Endothelial cell of umbilical vein (primary cell): ENCODE measurements around the gene TBC1D24.

Source experiments
- MAX ChIP-seq: IDR thresholded peaks from 2 replicates; pipeline ENCODE4 v1.6.1; 2011; ENCODE audit not compliant: insufficient read depth, insufficient read length
- POLR2A ChIP-seq: IDR thresholded peaks from 2 replicates; pipeline ENCODE4 v1.6.1; 2012; ENCODE audit warnings: low read depth, mild to moderate bottlenecking, control low read depth, low read length
- POLR2AphosphoS5 ChIP-seq: IDR thresholded peaks from 2 replicates; pipeline ENCODE4 v1.6.1; 2012; ENCODE audit warnings: low read depth, mild to moderate bottlenecking, control low read depth, low read length, moderate library complexity; ENCODE audit not compliant: insufficient read depth
- TF ChIP-seq, protein P1 (sequence below), 2 donors: IDR thresholded peaks; 1 replicate in 1 of 2; 2 replicates in 1 of 2; pipeline ENCODE4 v1.5.1; 2011; ENCODE audit warnings: low read length in 2 of 2, mild to moderate bottlenecking in 2 of 2, moderate library complexity in 2 of 2, control low read depth in 1 of 2, inconsistent platforms in 1 of 2, low read depth in 1 of 2; ENCODE audit not compliant: insufficient read depth in 1 of 2; ENCODE audit errors: extremely low read depth in 1 of 2

DNA sequence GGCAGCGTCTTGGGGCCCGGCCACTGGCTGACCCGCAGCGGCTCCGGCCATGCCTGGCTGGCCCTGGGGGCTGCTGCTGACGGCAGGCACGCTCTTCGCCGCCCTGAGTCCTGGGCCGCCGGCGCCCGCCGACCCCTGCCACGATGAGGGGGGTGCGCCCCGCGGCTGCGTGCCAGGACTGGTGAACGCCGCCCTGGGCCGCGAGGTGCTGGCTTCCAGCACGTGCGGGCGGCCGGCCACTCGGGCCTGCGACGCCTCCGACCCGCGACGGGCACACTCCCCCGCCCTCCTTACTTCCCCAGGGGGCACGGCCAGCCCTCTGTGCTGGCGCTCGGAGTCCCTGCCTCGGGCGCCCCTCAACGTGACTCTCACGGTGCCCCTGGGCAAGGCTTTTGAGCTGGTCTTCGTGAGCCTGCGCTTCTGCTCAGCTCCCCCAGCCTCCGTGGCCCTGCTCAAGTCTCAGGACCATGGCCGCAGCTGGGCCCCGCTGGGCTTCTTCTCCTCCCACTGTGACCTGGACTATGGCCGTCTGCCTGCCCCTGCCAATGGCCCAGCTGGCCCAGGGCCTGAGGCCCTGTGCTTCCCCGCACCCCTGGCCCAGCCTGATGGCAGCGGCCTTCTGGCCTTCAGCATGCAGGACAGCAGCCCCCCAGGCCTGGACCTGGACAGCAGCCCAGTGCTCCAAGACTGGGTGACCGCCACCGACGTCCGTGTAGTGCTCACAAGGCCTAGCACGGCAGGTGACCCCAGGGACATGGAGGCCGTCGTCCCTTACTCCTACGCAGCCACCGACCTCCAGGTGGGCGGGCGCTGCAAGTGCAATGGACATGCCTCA lies 3.1 kb upstream of the TBC1D24 start:
- TF ChIP-seq POLR2AphosphoS5 (no peak), POLR2A (no peak), MAX (no peak)
- TF ChIP-seq, protein P1, sequence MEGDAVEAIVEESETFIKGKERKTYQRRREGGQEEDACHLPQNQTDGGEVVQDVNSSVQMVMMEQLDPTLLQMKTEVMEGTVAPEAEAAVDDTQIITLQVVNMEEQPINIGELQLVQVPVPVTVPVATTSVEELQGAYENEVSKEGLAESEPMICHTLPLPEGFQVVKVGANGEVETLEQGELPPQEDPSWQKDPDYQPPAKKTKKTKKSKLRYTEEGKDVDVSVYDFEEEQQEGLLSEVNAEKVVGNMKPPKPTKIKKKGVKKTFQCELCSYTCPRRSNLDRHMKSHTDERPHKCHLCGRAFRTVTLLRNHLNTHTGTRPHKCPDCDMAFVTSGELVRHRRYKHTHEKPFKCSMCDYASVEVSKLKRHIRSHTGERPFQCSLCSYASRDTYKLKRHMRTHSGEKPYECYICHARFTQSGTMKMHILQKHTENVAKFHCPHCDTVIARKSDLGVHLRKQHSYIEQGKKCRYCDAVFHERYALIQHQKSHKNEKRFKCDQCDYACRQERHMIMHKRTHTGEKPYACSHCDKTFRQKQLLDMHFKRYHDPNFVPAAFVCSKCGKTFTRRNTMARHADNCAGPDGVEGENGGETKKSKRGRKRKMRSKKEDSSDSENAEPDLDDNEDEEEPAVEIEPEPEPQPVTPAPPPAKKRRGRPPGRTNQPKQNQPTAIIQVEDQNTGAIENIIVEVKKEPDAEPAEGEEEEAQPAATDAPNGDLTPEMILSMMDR (IDR thresholded peaks at IDR 0.05; ENCODE audit: extremely low read depth in 1 of 2, insufficient read depth in 1 of 2, low read depth in 1 of 2, low read length in 2 of 2): no peak
